A375 (cell line): ENCODE results near the gene TRIM32. TPM values are rescaled to one million over a fixed set of nuclear protein-coding genes. Genes with fewer than 3 reads are reported as not detected.

Source experiments
- total RNA-seq: library from RNA; depleted of rRNA; stranded (reverse); fragments of >200 nt; shearing (Covaris generic); gene quantifications from 2 replicates; pipeline ENCODE4 v1.2.3, GENCODE V29; 2014; rRNA removed

The TRIM32 gene
- total RNA-seq = 11.9 and 14.3 TPM in 2 replicates

GRCh38 chr9:116687074-116687753, at the start of gene TRIM32:
Gene TRIM32, plus strand, starts transcription at chr9:116687305. Its CDS starts 10,438 bp downstream, at chr9:116697743.

